ENCODE measurements around the gene KCNIP4.

Gene KCNIP4

GRCh38 chr4:20700007-20700761, 1248.4 kb downstream of the KCNIP4 start, which contains the start of gene PACRGL:
TSS of gene PACRGL (plus strand) at chr4:20700458. CDS start at chr4:20704482, 4,024 bp downstream.
- no peak for TF ChIP-seq CTCF (IDR thresholded peaks at IDR 0.05; ENCODE audit: insufficient read depth, low read length, missing control alignments)
- CTCF ChIA-PET = interaction anchor here (1.5 to 3.6 kb wide), 3 partner anchors 13 to 17 kb away, joined by 5 to 11 read pairs (median 6); no protein-coding TSS in a partner anchor
- H3K4me3 ChIP-seq (ENCODE audit: low read depth, low read length) = peak within 1 kb of the TSS; percentile 83
- POLR2A ChIA-PET = interaction anchor here (0.9 kb wide), 1 partner anchor 12 kb away, joined by 3 read pairs; no protein-coding TSS in a partner anchor
- peak; percentile 51 for DNase-seq (ENCODE audit: low read depth, low spot score)

- POLR2A ChIA-PET = no interaction called here
- TF ChIP-seq CTCF (IDR thresholded peaks at IDR 0.05; ENCODE audit: insufficient read depth, low read length, missing control alignments) = no peak
- no peak overlapping the region for H3K4me3 ChIP-seq (ENCODE audit: low read depth, low read length)
- DNase-seq (ENCODE audit: low read depth, low spot score) = no peak
- CTCF ChIA-PET = interaction anchor here (0.8 to 3.6 kb wide), 4 partner anchors 12 to 277 kb away, joined by 3 to 11 read pairs (median 6); no protein-coding TSS in a partner anchor
These were observed 1249.8 kb downstream of the KCNIP4 start for GRCh38 chr4:20698820-20699219.

GRCh38 chr4:20698382-20698781, 1250.2 kb downstream of the KCNIP4 start:
- no peak for DNase-seq (ENCODE audit: low read depth, low spot score)
- CTCF ChIA-PET = interaction anchor here (1.0 to 3.6 kb wide), 4 partner anchors 10 to 15 kb away, joined by 4 to 11 read pairs (median 6); no protein-coding TSS in a partner anchor
- no peak overlapping the region for H3K4me3 ChIP-seq (ENCODE audit: low read depth, low read length)
- POLR2A ChIA-PET = no interaction called here
- no peak for TF ChIP-seq CTCF (IDR thresholded peaks at IDR 0.05; ENCODE audit: insufficient read depth, low read length, missing control alignments)

- no peak overlapping the region for H3K4me3 ChIP-seq (ENCODE audit: low read depth, low read length)
- ChIA-PET CTCF (interaction anchor here (1.2 to 1.4 kb wide), 2 partner anchors 10 to 12 kb away, joined by 3 to 4 read pairs; no protein-coding TSS in a partner anchor), POLR2A (no interaction called here)
- DNase-seq (ENCODE audit: low read depth, low spot score) = no peak
- TF ChIP-seq CTCF (IDR thresholded peaks at IDR 0.05; ENCODE audit: insufficient read depth, low read length, missing control alignments) = no peak
These were observed 1251.8 kb downstream of the KCNIP4 start for GRCh38 chr4:20696815-20697214.

GRCh38 chr4:20687864-20688263, 1260.7 kb downstream of the KCNIP4 start:
- CTCF ChIA-PET = interaction anchor here (1.0 to 1.4 kb wide), 8 partner anchors 8 to 1464 kb away, joined by 3 to 5 read pairs (median 4); no protein-coding TSS in a partner anchor
- TF ChIP-seq CTCF (IDR thresholded peaks at IDR 0.05; ENCODE audit: insufficient read depth, low read length, missing control alignments) = no peak
- peak; percentile 57 for DNase-seq (ENCODE audit: low read depth, low spot score)
- POLR2A ChIA-PET = interaction anchor here (0.6 to 0.9 kb wide), 3 partner anchors 12 to 294 kb away, joined by 3 to 4 read pairs (median 3); partner anchors contain the start of gene PACRGL
- no peak overlapping the region for H3K4me3 ChIP-seq (ENCODE audit: low read depth, low read length)
